ENCODE data around the gene CDC42BPB. TPM values are rescaled to one million over a fixed set of nuclear protein-coding genes. Genes with fewer than 3 reads are reported as not detected.
A peak's percentile ranks its signal among the peaks of the same experiment; 100 is the strongest.

CDC42BPB gene
- total RNA-seq, 4 donors from 2014 or later = 30.0 to 64.3 (median 32.6) TPM

- DNase-seq (no peak), ATAC-seq (no peak)
- Histone ChIP-seq H3K27ac (peak overlapping the region in 2 of 4 donors; percentile 32 to 35), H3K27me3 (no peaks in the 10 kb centered on the region), H3K36me3 (no peaks in the 10 kb centered on the region), H3K4me1 (peaks cover 3 to 10% of the 10 kb centered on the region in 2 donors), H3K4me3 (no peak overlapping the region), H3K9me3 (no peaks in the 10 kb centered on the region)
- intact Hi-C loops (cut with DNase I; ENCODE audit: low total_unique reads) (no loop called here), in situ Hi-C loops (cut with MboI; ENCODE audit: low sequenced_read_pairs in 4 of 4) (no loop called here)
- no peak for TF ChIP-seq CTCF (IDR thresholded peaks at IDR 0.05 in 4 of 5, conservative IDR thresholded peaks at IDR 0.05 in 1 of 5)
- TF ChIP-seq POLR2A (IDR thresholded peaks at IDR 0.05) = no peak
Measured at GRCh38 chr14:103031566-103031911, 25.8 kb downstream of the CDC42BPB start.

- ATAC-seq (no peak), DNase-seq (no peak)
- Histone ChIP-seq H3K27me3 (no peaks in the 10 kb centered on the region), H3K36me3 (no peaks in the 10 kb centered on the region), H3K27ac (peak overlapping the region in 2 of 4 donors; percentile 32 to 35), H3K9me3 (no peaks in the 10 kb centered on the region), H3K4me1 (peaks cover 3 to 10% of the 10 kb centered on the region in 2 donors), H3K4me3 (no peak overlapping the region)
- intact Hi-C loops (cut with DNase I; ENCODE audit: low total_unique reads) (no loop called here), in situ Hi-C loops (cut with MboI; ENCODE audit: low sequenced_read_pairs in 4 of 4) (no loop called here)
- no peak for TF ChIP-seq CTCF (IDR thresholded peaks at IDR 0.05 in 4 of 5, conservative IDR thresholded peaks at IDR 0.05 in 1 of 5)
- TF ChIP-seq POLR2A (IDR thresholded peaks at IDR 0.05) = no peak
Measured at GRCh38 chr14:103030741-103031565, 26.4 kb downstream of the CDC42BPB start.

GRCh38 chr14:103029936-103030335 lies 27.4 kb downstream of the CDC42BPB start:
- in situ Hi-C loops (cut with MboI; ENCODE audit: low sequenced_read_pairs in 4 of 4) (no loop called here), intact Hi-C loops (cut with DNase I; ENCODE audit: low total_unique reads) (no loop called here)
- peaks cover 10 to 19% of the 10 kb centered on the region in 2 donors for H3K4me1 ChIP-seq
- no peak overlapping the region for H3K27ac ChIP-seq
- ATAC-seq = no peak
- no peaks in the 10 kb centered on the region for H3K36me3 ChIP-seq
- no peak for DNase-seq
- no peaks in the 10 kb centered on the region for H3K27me3 ChIP-seq
- no peaks in the 10 kb centered on the region for H3K9me3 ChIP-seq
- TF ChIP-seq CTCF (IDR thresholded peaks at IDR 0.05 in 4 of 5, conservative IDR thresholded peaks at IDR 0.05 in 1 of 5) = no peak
- TF ChIP-seq POLR2A (IDR thresholded peaks at IDR 0.05) = no peak
- no peak overlapping the region for H3K4me3 ChIP-seq

GRCh38 chr14:103028772-103029171 lies 28.6 kb downstream of the CDC42BPB start:
- H3K27ac ChIP-seq = no peak overlapping the region
- DNase-seq (no peak), ATAC-seq (no peak)
- H3K27me3 ChIP-seq = no peaks in the 10 kb centered on the region
- in situ Hi-C loops (cut with MboI; ENCODE audit: low sequenced_read_pairs in 4 of 4) (no loop called here), intact Hi-C loops (cut with DNase I; ENCODE audit: low total_unique reads) (no loop called here)
- H3K9me3 ChIP-seq = no peaks in the 10 kb centered on the region
- H3K4me3 ChIP-seq = no peak overlapping the region
- H3K4me1 ChIP-seq = peaks cover 18 to 27% of the 10 kb centered on the region in 2 donors
- H3K36me3 ChIP-seq = no peaks in the 10 kb centered on the region
- TF ChIP-seq POLR2A (IDR thresholded peaks at IDR 0.05) = no peak
- TF ChIP-seq CTCF (IDR thresholded peaks at IDR 0.05 in 4 of 5, conservative IDR thresholded peaks at IDR 0.05 in 1 of 5) = no peak

All from gastrocnemius medialis (tissue), 4 donors.